ENCODE data around the gene CBFB. TPM values are rescaled to one million over a fixed set of nuclear protein-coding genes. Genes with fewer than 3 reads are reported as not detected.

CBFB gene
- total and polyA plus RNA-seq, 2 experiments from 2014 or later, result 26.1 to 26.9 TPM

DNA sequence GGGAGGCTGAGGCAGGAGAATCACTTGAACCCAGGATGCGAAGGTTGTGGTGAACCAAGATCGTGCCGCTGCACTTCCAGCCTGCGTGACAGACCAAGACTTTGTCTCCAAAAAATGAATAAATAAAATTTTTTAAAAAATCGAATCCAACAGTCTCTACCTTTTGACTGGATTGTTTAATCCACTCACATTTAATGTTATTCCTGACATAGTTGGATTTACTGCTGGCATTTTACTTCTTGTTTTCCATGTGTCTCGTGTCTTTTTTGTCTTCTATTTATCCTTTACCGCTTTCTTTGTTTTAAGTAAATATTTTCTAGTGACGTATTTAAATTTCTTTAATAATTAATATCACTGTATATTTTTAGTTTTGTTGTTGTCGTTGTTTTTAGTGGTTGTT lies 45.9 kb upstream of the CBFB start (continued):
- TF ChIP-seq, protein P1, sequence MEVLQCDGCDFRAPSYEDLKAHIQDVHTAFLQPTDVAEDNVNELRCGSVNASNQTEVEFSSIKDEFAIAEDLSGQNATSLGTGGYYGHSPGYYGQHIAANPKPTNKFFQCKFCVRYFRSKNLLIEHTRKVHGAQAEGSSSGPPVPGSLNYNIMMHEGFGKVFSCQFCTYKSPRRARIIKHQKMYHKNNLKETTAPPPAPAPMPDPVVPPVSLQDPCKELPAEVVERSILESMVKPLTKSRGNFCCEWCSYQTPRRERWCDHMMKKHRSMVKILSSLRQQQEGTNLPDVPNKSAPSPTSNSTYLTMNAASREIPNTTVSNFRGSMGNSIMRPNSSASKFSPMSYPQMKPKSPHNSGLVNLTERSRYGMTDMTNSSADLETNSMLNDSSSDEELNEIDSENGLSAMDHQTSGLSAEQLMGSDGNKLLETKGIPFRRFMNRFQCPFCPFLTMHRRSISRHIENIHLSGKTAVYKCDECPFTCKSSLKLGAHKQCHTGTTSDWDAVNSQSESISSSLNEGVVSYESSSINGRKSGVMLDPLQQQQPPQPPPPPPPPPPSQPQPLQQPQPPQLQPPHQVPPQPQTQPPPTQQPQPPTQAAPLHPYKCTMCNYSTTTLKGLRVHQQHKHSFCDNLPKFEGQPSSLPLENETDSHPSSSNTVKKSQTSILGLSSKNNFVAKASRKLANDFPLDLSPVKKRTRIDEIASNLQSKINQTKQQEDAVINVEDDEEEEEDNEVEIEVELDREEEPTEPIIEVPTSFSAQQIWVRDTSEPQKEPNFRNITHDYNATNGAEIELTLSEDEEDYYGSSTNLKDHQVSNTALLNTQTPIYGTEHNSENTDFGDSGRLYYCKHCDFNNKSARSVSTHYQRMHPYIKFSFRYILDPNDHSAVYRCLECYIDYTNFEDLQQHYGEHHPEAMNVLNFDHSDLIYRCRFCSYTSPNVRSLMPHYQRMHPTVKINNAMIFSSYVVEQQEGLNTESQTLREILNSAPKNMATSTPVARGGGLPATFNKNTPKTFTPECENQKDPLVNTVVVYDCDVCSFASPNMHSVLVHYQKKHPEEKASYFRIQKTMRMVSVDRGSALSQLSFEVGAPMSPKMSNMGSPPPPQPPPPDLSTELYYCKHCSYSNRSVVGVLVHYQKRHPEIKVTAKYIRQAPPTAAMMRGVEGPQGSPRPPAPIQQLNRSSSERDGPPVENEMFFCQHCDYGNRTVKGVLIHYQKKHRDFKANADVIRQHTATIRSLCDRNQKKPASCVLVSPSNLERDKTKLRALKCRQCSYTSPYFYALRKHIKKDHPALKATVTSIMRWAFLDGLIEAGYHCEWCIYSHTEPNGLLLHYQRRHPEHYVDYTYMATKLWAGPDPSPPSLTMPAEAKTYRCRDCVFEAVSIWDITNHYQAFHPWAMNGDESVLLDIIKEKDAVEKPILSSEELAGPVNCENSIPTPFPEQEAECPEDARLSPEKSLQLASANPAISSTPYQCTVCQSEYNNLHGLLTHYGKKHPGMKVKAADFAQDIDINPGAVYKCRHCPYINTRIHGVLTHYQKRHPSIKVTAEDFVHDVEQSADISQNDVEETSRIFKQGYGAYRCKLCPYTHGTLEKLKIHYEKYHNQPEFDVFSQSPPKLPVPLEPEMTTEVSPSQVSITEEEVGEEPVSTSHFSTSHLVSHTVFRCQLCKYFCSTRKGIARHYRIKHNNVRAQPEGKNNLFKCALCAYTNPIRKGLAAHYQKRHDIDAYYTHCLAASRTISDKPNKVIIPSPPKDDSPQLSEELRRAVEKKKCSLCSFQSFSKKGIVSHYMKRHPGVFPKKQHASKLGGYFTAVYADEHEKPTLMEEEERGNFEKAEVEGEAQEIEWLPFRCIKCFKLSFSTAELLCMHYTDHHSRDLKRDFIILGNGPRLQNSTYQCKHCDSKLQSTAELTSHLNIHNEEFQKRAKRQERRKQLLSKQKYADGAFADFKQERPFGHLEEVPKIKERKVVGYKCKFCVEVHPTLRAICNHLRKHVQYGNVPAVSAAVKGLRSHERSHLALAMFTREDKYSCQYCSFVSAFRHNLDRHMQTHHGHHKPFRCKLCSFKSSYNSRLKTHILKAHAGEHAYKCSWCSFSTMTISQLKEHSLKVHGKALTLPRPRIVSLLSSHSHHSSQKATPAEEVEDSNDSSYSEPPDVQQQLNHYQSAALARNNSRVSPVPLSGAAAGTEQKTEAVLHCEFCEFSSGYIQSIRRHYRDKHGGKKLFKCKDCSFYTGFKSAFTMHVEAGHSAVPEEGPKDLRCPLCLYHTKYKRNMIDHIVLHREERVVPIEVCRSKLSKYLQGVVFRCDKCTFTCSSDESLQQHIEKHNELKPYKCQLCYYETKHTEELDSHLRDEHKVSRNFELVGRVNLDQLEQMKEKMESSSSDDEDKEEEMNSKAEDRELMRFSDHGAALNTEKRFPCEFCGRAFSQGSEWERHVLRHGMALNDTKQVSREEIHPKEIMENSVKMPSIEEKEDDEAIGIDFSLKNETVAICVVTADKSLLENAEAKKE (CRISPR knock-in tag; IDR thresholded peaks at IDR 0.05), result no peak
- TF ChIP-seq NANOG (IDR thresholded peaks at IDR 0.05; ENCODE audit: borderline replicate concordance) (no peak), CREB1 (CRISPR knock-in tag; IDR thresholded peaks at IDR 0.05; ENCODE audit: low read depth) (no peak)
- TF ChIP-seq, protein P2, sequence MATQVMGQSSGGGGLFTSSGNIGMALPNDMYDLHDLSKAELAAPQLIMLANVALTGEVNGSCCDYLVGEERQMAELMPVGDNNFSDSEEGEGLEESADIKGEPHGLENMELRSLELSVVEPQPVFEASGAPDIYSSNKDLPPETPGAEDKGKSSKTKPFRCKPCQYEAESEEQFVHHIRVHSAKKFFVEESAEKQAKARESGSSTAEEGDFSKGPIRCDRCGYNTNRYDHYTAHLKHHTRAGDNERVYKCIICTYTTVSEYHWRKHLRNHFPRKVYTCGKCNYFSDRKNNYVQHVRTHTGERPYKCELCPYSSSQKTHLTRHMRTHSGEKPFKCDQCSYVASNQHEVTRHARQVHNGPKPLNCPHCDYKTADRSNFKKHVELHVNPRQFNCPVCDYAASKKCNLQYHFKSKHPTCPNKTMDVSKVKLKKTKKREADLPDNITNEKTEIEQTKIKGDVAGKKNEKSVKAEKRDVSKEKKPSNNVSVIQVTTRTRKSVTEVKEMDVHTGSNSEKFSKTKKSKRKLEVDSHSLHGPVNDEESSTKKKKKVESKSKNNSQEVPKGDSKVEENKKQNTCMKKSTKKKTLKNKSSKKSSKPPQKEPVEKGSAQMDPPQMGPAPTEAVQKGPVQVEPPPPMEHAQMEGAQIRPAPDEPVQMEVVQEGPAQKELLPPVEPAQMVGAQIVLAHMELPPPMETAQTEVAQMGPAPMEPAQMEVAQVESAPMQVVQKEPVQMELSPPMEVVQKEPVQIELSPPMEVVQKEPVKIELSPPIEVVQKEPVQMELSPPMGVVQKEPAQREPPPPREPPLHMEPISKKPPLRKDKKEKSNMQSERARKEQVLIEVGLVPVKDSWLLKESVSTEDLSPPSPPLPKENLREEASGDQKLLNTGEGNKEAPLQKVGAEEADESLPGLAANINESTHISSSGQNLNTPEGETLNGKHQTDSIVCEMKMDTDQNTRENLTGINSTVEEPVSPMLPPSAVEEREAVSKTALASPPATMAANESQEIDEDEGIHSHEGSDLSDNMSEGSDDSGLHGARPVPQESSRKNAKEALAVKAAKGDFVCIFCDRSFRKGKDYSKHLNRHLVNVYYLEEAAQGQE (IDR thresholded peaks at IDR 0.05; ENCODE audit: unreplicated experiment), result no peak

DNA sequence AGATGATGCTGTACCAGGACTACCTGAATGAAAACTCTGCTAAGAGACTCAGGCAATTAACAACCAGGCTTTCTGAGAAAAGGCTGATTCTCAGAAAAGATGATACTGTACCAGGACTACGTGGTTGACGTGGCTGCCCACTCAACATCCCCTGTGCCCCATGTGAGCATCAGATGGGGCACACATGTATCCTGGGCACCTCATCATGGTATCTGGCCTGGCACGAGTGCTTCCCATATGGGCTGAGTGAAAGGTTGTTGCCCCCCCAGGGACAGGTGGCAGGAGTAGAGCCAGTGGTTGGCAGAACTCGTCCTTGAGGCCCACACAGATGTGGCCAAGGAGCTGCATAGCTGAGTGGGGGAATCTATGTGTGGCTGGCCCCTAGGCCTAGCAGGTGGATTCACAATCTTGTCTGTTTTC lies 44.0 kb upstream of the CBFB start:
- ATAC-seq (no peak), DNase-seq (ENCODE audit: low spot score) (no peak)
- no peak overlapping the region for H3K27ac Mint-ChIP-seq
- no peak overlapping the region for H3K4me3 ChIP-seq
- H3K4me1 Mint-ChIP-seq, result no peaks in the 10 kb centered on the region
- peaks cover 2% of the 10 kb centered on the region for H3K27me3 Mint-ChIP-seq (ENCODE audit: insufficient read depth, low read depth, poor library complexity)
- H4K20me1 ChIP-seq (replicated peaks; ENCODE audit: insufficient read depth), result no peaks in the 10 kb centered on the region
- H3K27ac ChIP-seq (ENCODE audit: low read depth), result no peak overlapping the region
- H3F3A ChIP-seq (replicated peaks; ENCODE audit: low read depth), result no peaks in the 10 kb centered on the region
- H3K4me1 ChIP-seq (ENCODE audit: insufficient read depth), result no peaks in the 10 kb centered on the region
- no peaks in the 10 kb centered on the region for H3K9me3 Mint-ChIP-seq
- H3K4me3 Mint-ChIP-seq, result no peak overlapping the region
- no peaks in the 10 kb centered on the region for H3K36me3 Mint-ChIP-seq (ENCODE audit: low read depth)
- H3K36me3 ChIP-seq (ENCODE audit: insufficient read depth), result no peaks in the 10 kb centered on the region
- H3K9me2 ChIP-seq (ENCODE audit: insufficient read depth), result no peaks in the 10 kb centered on the region
- no peaks in the 10 kb centered on the region for H3K79me2 ChIP-seq (replicated peaks; ENCODE audit: insufficient read depth)
- no peak overlapping the region for H2AFZ ChIP-seq
- no peak overlapping the region for H3K4me2 ChIP-seq
- no peaks in the 10 kb centered on the region for H3K27me3 ChIP-seq (ENCODE audit: insufficient read depth)
- TF ChIP-seq, protein P1 (CRISPR knock-in tag; IDR thresholded peaks at IDR 0.05), result no peak
- TF ChIP-seq JUNB (IDR thresholded peaks at IDR 0.05; ENCODE audit: unreplicated experiment), result no peak

All from GM23338 (cell line).